Mesenteric fat pad (tissue), 1 donor: Measurements from ENCODE around the gene NRXN3. TPM values are rescaled to one million over a fixed set of nuclear protein-coding genes. Genes with fewer than 3 reads are reported as not detected.

Experiments used
- DNase-seq: peaks from one replicate; pipeline ENCODE4 v3.0.0-alpha.2; 2020; ENCODE audit warnings: low spot score
- long read RNA-seq: library from polyadenylated mRNA; unstranded; transcript quantifications from one replicate; pipeline ENCODE4 v2.0.0, GENCODE V29; 2020
- total RNA-seq: library from RNA; stranded (reverse); fragmentation: NEBNext Ultra II Directional; extraction: Animal tissue kit (Norgen Biotek cat#: 25700); gene quantifications from one replicate; pipeline ENCODE4 v1.2.1, GENCODE V29; 2021
- donor health status: DM: yes; HTN: yes; CAD: no.

NRXN3 gene
- 0.84 TPM for total RNA-seq
- long read RNA-seq, partial matches to known transcripts: 0 of 2 reads
- long read RNA-seq, other reads (novel, unspliced or antisense): 2 of 2 reads

DNA sequence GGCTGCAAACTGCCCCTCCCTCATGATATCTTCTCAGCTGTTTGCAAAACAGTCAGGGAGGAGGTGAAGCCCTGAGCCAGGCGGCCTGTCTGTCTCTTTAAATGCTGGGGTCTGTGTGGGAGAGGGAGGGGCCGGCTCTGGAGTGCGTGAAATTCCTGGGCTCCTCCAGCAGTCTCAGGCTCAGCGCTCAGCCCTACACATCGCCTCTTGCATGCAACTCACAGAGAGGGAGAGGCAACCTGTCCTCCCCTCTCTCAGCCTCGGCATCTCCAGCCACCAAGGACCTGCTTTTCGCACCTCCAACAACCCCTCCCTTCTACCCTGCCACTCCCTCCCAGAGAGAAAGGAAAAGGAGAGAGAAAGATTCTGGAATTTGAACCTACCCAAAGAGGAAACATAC, at the start of gene NRXN3:
Gene NRXN3 (plus strand): TSS at position 171 of the 400 bp plus-strand sequence. CDS start 72,721 bp downstream, outside the sequence.
- DNase-seq: no peak

DNA sequence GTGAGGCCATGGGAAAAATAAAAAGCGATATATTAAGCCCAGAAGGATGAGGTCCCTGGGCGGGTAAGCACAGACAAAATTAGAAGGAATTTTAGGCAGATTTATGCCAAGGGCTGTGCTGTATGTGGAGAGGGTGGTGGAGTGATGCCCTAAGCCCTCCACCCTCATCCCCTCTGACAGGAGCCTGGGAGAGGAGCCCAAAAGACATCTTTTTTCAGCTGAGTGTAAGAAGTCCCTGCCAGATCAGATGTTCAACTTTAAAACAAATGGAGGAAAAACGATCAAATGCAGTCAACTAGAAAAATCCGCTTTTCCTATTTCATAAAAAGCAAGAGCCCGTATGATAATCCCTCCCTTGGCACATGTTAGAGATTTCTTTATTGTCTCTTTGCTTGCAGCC, 47.7 kb upstream of the NRXN3 start:
- no peak for DNase-seq

GRCh38 chr14:78123650-78124253, 46.4 kb upstream of the NRXN3 start:
- DNase-seq: no peak

- DNase-seq: no peak
These were observed 42.2 kb upstream of the NRXN3 start for GRCh38 chr14:78127961-78128360.

DNA sequence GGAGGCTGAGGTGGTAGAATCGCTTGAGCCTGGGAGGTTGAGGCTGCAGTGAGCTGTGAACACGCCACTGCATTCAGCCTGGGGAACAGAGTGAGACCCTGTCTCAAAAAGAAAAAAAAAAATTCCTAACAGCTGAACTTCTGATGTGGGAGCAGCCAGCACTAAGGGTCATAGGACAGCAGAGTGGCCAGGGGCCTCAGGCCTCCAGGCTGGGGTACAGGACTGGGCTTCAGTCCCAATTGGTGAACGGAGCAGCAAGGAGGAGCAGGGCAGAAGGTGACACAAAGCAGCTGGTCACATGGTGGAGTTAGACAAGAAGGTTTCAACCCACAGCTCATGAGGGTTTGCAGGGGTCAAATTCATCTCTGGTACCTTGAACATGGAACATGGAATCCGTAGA, 40.8 kb upstream of the NRXN3 start:
- no peak for DNase-seq

GRCh38 chr14:78130356-78130755, 39.8 kb upstream of the NRXN3 start:
- DNase-seq: no peak

- no peak for DNase-seq
These were observed 39.0 kb upstream of the NRXN3 start for GRCh38 chr14:78131201-78131600.

DNA sequence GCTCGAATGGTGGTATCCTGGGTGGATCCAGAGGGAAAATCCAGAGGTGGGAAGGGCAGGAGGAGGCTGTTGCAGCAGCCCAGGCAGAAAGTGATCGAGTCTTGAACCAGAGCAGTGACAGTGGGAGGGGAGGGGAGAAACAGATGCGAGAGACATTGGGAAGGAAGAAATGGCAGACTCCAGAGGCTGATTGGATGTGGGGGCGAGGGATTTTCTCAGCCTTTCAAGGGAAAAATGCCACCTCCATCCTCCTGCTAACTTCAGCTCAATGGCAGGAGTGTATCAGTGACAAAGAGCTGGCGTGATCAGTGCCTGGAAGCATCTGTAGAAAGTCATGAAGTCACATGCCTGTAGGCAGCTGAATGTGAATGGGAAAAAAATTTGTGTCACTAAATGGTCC, 38.6 kb upstream of the NRXN3 start:
- no peak for DNase-seq

- DNase-seq: no peak
These were observed 34.7 kb upstream of the NRXN3 start for GRCh38 chr14:78135450-78135891.

DNA sequence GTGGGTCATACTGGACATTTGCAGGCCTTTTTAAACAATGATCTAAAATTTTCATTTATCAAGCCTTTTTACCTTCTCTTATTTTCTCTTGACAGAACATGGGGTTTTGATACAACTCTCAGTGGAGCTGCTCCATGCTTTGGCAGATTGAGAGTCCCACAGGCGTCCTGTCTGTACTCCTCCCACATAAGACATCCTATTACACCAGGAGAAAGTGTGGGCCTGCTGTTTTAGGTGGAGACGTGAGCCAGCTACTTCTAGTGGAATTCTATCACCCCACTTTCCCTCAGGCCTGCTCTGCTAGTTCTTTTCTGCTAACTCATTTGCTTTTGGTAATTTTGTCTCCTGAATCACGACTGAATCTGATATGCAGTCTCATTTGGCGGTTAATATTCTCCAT, 33.5 kb upstream of the NRXN3 start:
- no peak for DNase-seq

GRCh38 chr14:78141590-78141989, 28.6 kb upstream of the NRXN3 start:
- no peak for DNase-seq

DNA sequence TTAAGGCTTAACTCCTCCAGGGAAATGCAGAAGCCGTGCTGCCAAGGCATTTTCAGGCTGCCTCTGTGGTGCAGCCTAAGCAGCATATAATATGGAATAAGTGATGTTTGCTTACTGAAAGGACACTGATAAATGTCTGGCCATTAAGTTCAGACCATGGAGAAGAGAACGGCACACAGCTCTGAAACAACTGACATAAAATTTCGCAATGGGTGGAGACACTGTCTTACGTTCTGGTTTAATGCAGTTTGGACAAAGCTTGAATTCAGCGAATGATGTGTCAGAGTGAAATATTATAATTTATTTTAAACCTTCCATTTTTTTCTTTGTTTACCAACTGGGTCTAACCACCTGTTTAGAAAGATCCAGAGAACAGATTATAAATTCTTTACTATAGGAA, 27.2 kb upstream of the NRXN3 start:
- DNase-seq: no peak

DNA sequence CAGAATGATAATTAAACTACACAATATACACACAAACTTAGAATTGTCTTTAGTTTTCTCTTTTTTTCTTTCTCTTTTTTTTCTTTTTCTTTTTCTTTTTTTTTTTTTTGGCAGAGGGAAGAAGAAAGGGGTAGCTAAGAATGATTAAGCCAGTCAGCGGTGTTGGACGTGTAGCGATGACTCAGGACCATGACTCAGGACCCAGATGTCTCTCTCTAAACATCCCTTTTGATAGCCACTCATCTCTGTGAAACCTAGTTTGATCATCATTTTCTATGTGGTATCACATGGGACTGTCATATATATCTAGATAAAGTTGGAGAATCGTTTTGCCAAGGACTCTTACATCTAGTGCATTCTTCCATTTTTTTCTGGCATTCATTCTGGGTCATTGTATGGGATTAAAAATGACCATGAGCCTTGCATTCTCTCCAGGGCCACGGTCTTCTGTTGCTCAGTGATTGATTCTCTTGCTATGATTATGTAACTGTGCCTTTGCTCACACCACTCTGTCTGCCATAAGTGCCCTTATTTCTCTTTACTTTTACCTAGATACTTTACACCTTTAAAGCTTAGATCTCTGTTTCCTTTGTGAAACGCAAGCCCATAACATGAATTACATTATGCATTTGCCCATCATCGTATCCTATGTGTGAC, 26.6 kb upstream of the NRXN3 start:
- no peak for DNase-seq

DNA sequence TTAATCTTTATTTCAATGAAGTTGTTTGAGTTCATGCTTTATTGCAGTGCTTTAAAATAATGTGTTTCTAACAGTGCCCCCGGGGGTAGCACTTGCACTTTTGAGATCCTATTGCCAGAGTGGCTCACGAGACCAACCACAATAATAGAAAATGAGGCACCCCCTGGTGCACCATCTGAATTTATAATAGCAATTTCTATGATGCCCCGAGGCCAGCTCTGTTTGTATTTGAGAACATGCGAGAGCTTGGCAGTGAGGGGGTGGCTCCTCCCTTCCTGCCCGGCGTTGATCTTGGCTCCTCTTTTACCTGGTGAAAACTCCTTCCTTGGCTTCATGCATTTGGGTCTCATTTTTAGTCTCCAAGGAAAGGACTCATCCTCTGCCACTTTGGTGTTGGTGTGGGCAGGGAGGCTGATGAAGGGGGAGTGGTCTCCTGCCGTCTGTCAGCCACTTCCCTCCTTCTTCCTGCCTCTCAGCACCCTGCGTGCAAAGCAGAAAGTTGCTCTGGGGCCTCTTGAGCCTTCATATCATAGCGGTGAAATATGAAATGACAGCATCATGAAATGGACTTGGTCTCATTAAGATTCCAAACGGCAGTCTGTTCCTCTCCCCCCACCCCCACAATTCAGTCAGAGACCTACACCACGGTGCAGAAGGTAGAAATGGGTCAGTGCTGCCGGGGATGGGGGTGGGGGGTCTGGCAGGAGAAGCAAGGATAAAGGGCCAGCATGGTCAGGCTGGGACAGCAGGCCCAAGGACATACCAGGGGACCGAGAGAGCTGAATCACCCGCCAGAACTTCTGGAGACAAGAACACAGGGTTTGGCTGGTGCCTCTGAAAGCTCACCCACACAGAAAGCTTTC, 17.7 kb upstream of the NRXN3 start:
- DNase-seq: no peak

DNA sequence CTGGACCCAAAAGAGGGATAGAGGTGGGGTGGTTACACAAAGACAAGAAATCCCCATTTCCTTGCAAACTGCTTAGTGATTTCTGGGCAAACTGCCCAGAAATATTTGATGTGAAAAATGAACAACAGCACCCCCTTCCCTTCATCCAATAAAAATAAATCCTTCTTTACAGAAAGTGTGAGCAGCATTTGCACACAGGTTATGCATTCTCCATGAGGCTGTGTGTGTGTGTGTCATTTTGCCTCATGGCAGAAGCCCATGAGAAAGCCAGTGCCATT, 17.2 kb upstream of the NRXN3 start:
- no peak for DNase-seq

DNA sequence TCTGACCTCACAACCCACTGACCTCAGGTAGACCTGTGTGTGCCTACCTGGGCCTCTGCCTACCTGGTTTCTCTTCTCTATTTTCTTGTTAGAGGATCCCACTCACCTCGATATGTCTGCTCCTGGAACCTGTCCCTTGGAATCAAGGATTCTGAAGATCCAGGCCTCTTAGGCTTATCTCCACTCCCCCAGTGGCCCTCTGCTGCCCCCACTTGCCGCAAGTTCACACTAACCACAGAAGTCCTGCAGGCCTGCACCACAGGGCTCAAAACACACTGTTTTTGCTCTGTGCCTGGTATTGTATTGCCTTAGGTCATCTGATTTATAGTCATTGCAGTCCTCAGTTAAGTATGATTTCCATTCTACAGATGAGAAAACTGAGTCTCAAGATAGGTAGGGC, 15.3 kb upstream of the NRXN3 start:
- no peak for DNase-seq

- no peak for DNase-seq
These were observed 14.0 kb upstream of the NRXN3 start for GRCh38 chr14:78156196-78156595.

GRCh38 chr14:78157494-78158437, 12.4 kb upstream of the NRXN3 start:
- DNase-seq: no peak

- no peak for DNase-seq
These were observed 8.0 kb upstream of the NRXN3 start for GRCh38 chr14:78162202-78162601.

DNA sequence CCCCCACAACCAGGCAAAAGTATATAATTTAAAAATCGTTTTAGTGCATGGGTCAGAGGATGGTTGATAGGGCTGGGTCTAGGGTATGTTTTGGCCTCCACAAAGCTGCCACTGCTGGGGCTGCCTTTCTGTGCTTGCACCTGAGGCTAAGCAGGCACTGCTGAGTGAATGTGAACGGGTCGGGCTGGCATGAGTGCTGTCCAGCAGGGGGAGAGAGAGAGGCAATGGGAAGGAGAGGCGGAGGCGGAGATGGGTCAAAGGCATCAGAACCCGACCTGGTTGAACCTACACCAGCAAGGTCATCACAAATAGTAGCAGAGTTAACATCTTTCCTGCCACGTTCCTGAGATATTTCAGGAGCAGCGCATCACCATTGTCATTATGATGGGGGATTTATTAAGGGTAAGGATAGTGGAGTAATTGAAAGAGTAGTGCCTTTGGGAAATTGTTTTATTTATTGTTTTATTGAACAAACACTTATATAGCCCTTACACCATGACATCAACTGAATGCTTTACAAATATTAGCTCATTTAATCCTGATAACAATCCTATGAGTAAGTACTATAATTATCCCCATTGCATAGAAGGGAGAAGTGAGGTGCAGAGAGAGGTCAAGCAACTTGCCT, 5.8 kb upstream of the NRXN3 start:
- DNase-seq: no peak

- DNase-seq: no peak
These were observed 2.3 kb downstream of the NRXN3 start for GRCh38 chr14:78172428-78172827.
